ENCODE measurements around the gene CYFIP2. TPM values are rescaled to one million over a fixed set of nuclear protein-coding genes. Genes with fewer than 3 reads are reported as not detected.

Gene CYFIP2
- total RNA-seq, 1 experiment from 2014 or later, result 2.8 TPM

- Histone ChIP-seq H3K4me1 (peaks cover 6% of the 10 kb centered on the region), H3K9me3 (replicated peaks) (no peaks in the 10 kb centered on the region)
Measured at GRCh38 chr5:157288405-157289163, 22.7 kb downstream of the CYFIP2 start.

GRCh38 chr5:157289164-157289819 lies 23.4 kb downstream of the CYFIP2 start:
- Histone ChIP-seq H3K4me3 (no peak overlapping the region), H3K4me1 (peaks cover 6% of the 10 kb centered on the region), H3K27me3 (peaks cover 4% of the 10 kb centered on the region; the same call in 1 of the 2 replicates), H3K27ac (no peak overlapping the region), H3K9me3 (replicated peaks) (no peaks in the 10 kb centered on the region), H3K36me3 (no peaks in the 10 kb centered on the region)
- DNase-seq, result no peak

More at GRCh38 chr5:157288405-157289163, 22.7 kb downstream of the CYFIP2 start:
- H3K27ac ChIP-seq, result no peak overlapping the region
- no peak for DNase-seq
- peaks cover 4% of the 10 kb centered on the region; the same call in 1 of the 2 replicates for H3K27me3 ChIP-seq
- H3K36me3 ChIP-seq, result no peaks in the 10 kb centered on the region
- no peak overlapping the region for H3K4me3 ChIP-seq

GRCh38 chr5:157290156-157290980 lies 24.4 kb downstream of the CYFIP2 start:
- DNase-seq, result peak in 1 of 2 experiments; percentile 9

GRCh38 chr5:157290981-157291711 lies 25.2 kb downstream of the CYFIP2 start:
- H3K9me3 ChIP-seq (replicated peaks), result no peaks in the 10 kb centered on the region
- no peak overlapping the region for H3K4me3 ChIP-seq
- no peak overlapping the region for H3K27ac ChIP-seq
- DNase-seq, result no peak
- H3K36me3 ChIP-seq, result no peaks in the 10 kb centered on the region
- peaks cover 8% of the 10 kb centered on the region; the same call in 1 of the 2 replicates for H3K27me3 ChIP-seq
- peaks cover 6% of the 10 kb centered on the region for H3K4me1 ChIP-seq

More at GRCh38 chr5:157290156-157290980, 24.4 kb downstream of the CYFIP2 start:
- H3K36me3 ChIP-seq, result no peaks in the 10 kb centered on the region
- peaks cover 5% of the 10 kb centered on the region; the same call in 1 of the 2 replicates for H3K27me3 ChIP-seq
- H3K27ac ChIP-seq, result no peak overlapping the region
- H3K4me3 ChIP-seq, result no peak overlapping the region
- H3K4me1 ChIP-seq, result peaks cover 6% of the 10 kb centered on the region
- no peaks in the 10 kb centered on the region for H3K9me3 ChIP-seq (replicated peaks)

- no peak for DNase-seq
- Histone ChIP-seq H3K4me1 (peaks cover 6% of the 10 kb centered on the region), H3K4me3 (no peak overlapping the region), H3K27ac (no peak overlapping the region), H3K27me3 (peaks cover 8% of the 10 kb centered on the region; the same call in 1 of the 2 replicates), H3K9me3 (replicated peaks) (no peaks in the 10 kb centered on the region), H3K36me3 (no peaks in the 10 kb centered on the region)
Measured at GRCh38 chr5:157292599-157292998, 26.7 kb downstream of the CYFIP2 start.

GRCh38 chr5:157294407-157295091 lies 28.6 kb downstream of the CYFIP2 start:
- no peak overlapping the region for H3K4me3 ChIP-seq
- H3K4me1 ChIP-seq, result peaks cover 6% of the 10 kb centered on the region
- peaks cover 8% of the 10 kb centered on the region; the same call in 1 of the 2 replicates for H3K27me3 ChIP-seq
- no peak overlapping the region for H3K27ac ChIP-seq
- no peak for DNase-seq
- H3K9me3 ChIP-seq (replicated peaks), result no peaks in the 10 kb centered on the region
- H3K36me3 ChIP-seq, result no peaks in the 10 kb centered on the region

GRCh38 chr5:157295247-157295646 lies 29.3 kb downstream of the CYFIP2 start:
- no peak overlapping the region for H3K4me3 ChIP-seq
- no peaks in the 10 kb centered on the region for H3K9me3 ChIP-seq (replicated peaks)
- H3K4me1 ChIP-seq, result peaks cover 5% of the 10 kb centered on the region
- peaks cover 8% of the 10 kb centered on the region; the same call in 1 of the 2 replicates for H3K27me3 ChIP-seq
- no peak overlapping the region for H3K27ac ChIP-seq
- DNase-seq, result no peak
- H3K36me3 ChIP-seq, result no peaks in the 10 kb centered on the region

- no peak overlapping the region for H3K27ac ChIP-seq
- H3K27me3 ChIP-seq, result 0 out of 2 replicates have a peak, but pooled peaks cover 1% of the 10 kb centered on the region
- H3K9me3 ChIP-seq (replicated peaks), result no peaks in the 10 kb centered on the region
- no peak for DNase-seq
- no peaks in the 10 kb centered on the region for H3K36me3 ChIP-seq
- H3K4me3 ChIP-seq, result no peak overlapping the region
- no peaks in the 10 kb centered on the region for H3K4me1 ChIP-seq
Measured at GRCh38 chr5:157300564-157300963, 34.6 kb downstream of the CYFIP2 start.

GRCh38 chr5:157301066-157301465 lies 35.1 kb downstream of the CYFIP2 start:
- no peaks in the 10 kb centered on the region for H3K36me3 ChIP-seq
- H3K9me3 ChIP-seq (replicated peaks), result no peaks in the 10 kb centered on the region
- H3K4me1 ChIP-seq, result no peaks in the 10 kb centered on the region
- no peak overlapping the region for H3K4me3 ChIP-seq
- no peaks in the 10 kb centered on the region for H3K27me3 ChIP-seq
- no peak overlapping the region for H3K27ac ChIP-seq
- no peak for DNase-seq

- Histone ChIP-seq H3K27me3 (no peaks in the 10 kb centered on the region), H3K4me3 (no peak overlapping the region), H3K4me1 (no peaks in the 10 kb centered on the region), H3K27ac (no peak overlapping the region), H3K36me3 (no peaks in the 10 kb centered on the region), H3K9me3 (replicated peaks) (no peaks in the 10 kb centered on the region)
- no peak for DNase-seq
Measured at GRCh38 chr5:157303023-157303422, 37.1 kb downstream of the CYFIP2 start.

- peak in 1 of 2 experiments; percentile 27 for DNase-seq
- Histone ChIP-seq H3K4me1 (no peaks in the 10 kb centered on the region), H3K4me3 (no peak overlapping the region), H3K9me3 (replicated peaks) (no peaks in the 10 kb centered on the region), H3K36me3 (no peaks in the 10 kb centered on the region), H3K27ac (no peak overlapping the region), H3K27me3 (no peaks in the 10 kb centered on the region)
Measured at GRCh38 chr5:157303667-157304327, 37.9 kb downstream of the CYFIP2 start.

- DNase-seq, result no peak
- H3K36me3 ChIP-seq, result no peaks in the 10 kb centered on the region
- H3K27ac ChIP-seq, result no peak overlapping the region
- no peaks in the 10 kb centered on the region for H3K9me3 ChIP-seq (replicated peaks)
- no peaks in the 10 kb centered on the region for H3K4me1 ChIP-seq
- H3K27me3 ChIP-seq, result no peaks in the 10 kb centered on the region; the same call in 1 of the 2 replicates
- no peak overlapping the region for H3K4me3 ChIP-seq
Measured at GRCh38 chr5:157306081-157306480, 40.2 kb downstream of the CYFIP2 start.
